ENCODE measurements around the gene PLEKHD1.

PLEKHD1 gene

GRCh38 chr14:69532561-69533340 lies 48.2 kb downstream of the PLEKHD1 start:
- ATAC-seq (replicated peaks) (no peak), DNase-seq (no peak)
- peaks cover 0 to 3% of the 10 kb centered on the region in 2 donors for H3K4me1 Mint-ChIP-seq (ENCODE audit: low read depth in 2 of 2)
- H3K4me3 Mint-ChIP-seq, result no peak overlapping the region
- H3K9me3 Mint-ChIP-seq, result no peaks in the 10 kb centered on the region
- no peaks in the 10 kb centered on the region for H3K36me3 Mint-ChIP-seq (ENCODE audit: insufficient read depth)
- H3K27me3 Mint-ChIP-seq, result peaks cover 23 to 58% of the 10 kb centered on the region in 2 donors
- H3K27ac Mint-ChIP-seq, result no peak overlapping the region

GRCh38 chr14:69535230-69535848 lies 50.8 kb downstream of the PLEKHD1 start:
- Mint-ChIP-seq H3K4me1 (ENCODE audit: low read depth in 2 of 2) (peaks cover 0 to 3% of the 10 kb centered on the region in 2 donors), H3K4me3 (no peak overlapping the region), H3K27me3 (peaks cover 28 to 44% of the 10 kb centered on the region in 2 donors), H3K36me3 (ENCODE audit: insufficient read depth) (no peaks in the 10 kb centered on the region), H3K9me3 (no peaks in the 10 kb centered on the region), H3K27ac (no peak overlapping the region)
- DNase-seq (no peak), ATAC-seq (replicated peaks) (no peak)

GRCh38 chr14:69536971-69537370 lies 52.4 kb downstream of the PLEKHD1 start:
- no peak overlapping the region for H3K27ac Mint-ChIP-seq
- peaks cover 28 to 39% of the 10 kb centered on the region in 2 donors for H3K27me3 Mint-ChIP-seq
- DNase-seq (no peak), ATAC-seq (replicated peaks) (peak; percentile 19)
- H3K4me3 Mint-ChIP-seq, result no peak overlapping the region
- H3K9me3 Mint-ChIP-seq, result no peaks in the 10 kb centered on the region
- H3K4me1 Mint-ChIP-seq (ENCODE audit: low read depth in 2 of 2), result peaks cover 0 to 3% of the 10 kb centered on the region in 2 donors
- H3K36me3 Mint-ChIP-seq (ENCODE audit: insufficient read depth), result no peaks in the 10 kb centered on the region

GRCh38 chr14:69537900-69538299 lies 53.4 kb downstream of the PLEKHD1 start:
- H3K9me3 Mint-ChIP-seq, result no peaks in the 10 kb centered on the region
- H3K36me3 Mint-ChIP-seq (ENCODE audit: insufficient read depth), result no peaks in the 10 kb centered on the region
- peaks cover 0 to 3% of the 10 kb centered on the region in 2 donors for H3K4me1 Mint-ChIP-seq (ENCODE audit: low read depth in 2 of 2)
- no peak for DNase-seq
- H3K27ac Mint-ChIP-seq, result no peak overlapping the region
- H3K27me3 Mint-ChIP-seq, result peaks cover 28 to 33% of the 10 kb centered on the region in 2 donors
- no peak for ATAC-seq (replicated peaks)
- H3K4me3 Mint-ChIP-seq, result no peak overlapping the region

GRCh38 chr14:69538766-69539165 lies 54.2 kb downstream of the PLEKHD1 start:
- Mint-ChIP-seq H3K27me3 (peaks cover 28 to 32% of the 10 kb centered on the region in 2 donors), H3K4me3 (no peak overlapping the region)
- no peak for DNase-seq

GRCh38 chr14:69539631-69540410 lies 55.3 kb downstream of the PLEKHD1 start:
- DNase-seq (no peak), ATAC-seq (replicated peaks) (no peak)
- Mint-ChIP-seq H3K9me3 (no peaks in the 10 kb centered on the region), H3K4me1 (ENCODE audit: low read depth in 2 of 2) (peaks cover 5 to 18% of the 10 kb centered on the region in 2 donors), H3K27ac (no peak overlapping the region), H3K36me3 (ENCODE audit: insufficient read depth) (peaks cover 7% of the 10 kb centered on the region), H3K4me3 (no peak overlapping the region), H3K27me3 (peaks cover 33 to 37% of the 10 kb centered on the region in 2 donors)

More at GRCh38 chr14:69538766-69539165, 54.2 kb downstream of the PLEKHD1 start:
- no peak for ATAC-seq (replicated peaks)
- Mint-ChIP-seq H3K4me1 (ENCODE audit: low read depth in 2 of 2) (peaks cover 4 to 10% of the 10 kb centered on the region in 2 donors), H3K9me3 (no peaks in the 10 kb centered on the region), H3K36me3 (ENCODE audit: insufficient read depth) (peaks cover under 1% of the 10 kb centered on the region), H3K27ac (no peak overlapping the region)

- ATAC-seq (replicated peaks) (no peak), DNase-seq (no peak)
- Mint-ChIP-seq H3K27ac (no peak overlapping the region), H3K27me3 (peaks cover 25 to 31% of the 10 kb centered on the region in 2 donors), H3K9me3 (no peaks in the 10 kb centered on the region), H3K4me1 (ENCODE audit: low read depth in 2 of 2) (peaks cover 5 to 15% of the 10 kb centered on the region in 2 donors), H3K4me3 (no peak overlapping the region), H3K36me3 (ENCODE audit: insufficient read depth) (peaks cover 7% of the 10 kb centered on the region)
Observed at GRCh38 chr14:69540654-69541335, 56.3 kb downstream of the PLEKHD1 start.

GRCh38 chr14:69542311-69542710 lies 57.8 kb downstream of the PLEKHD1 start:
- no peak for DNase-seq
- Mint-ChIP-seq H3K27ac (no peak overlapping the region), H3K9me3 (no peaks in the 10 kb centered on the region), H3K27me3 (peaks cover 31 to 36% of the 10 kb centered on the region in 2 donors), H3K36me3 (ENCODE audit: insufficient read depth) (peaks cover 7% of the 10 kb centered on the region), H3K4me1 (ENCODE audit: low read depth in 2 of 2) (peaks cover 5 to 15% of the 10 kb centered on the region in 2 donors), H3K4me3 (no peak overlapping the region)
- ATAC-seq (replicated peaks), result no peak

GRCh38 chr14:69543341-69544115 lies 59.0 kb downstream of the PLEKHD1 start:
- peak in 2 of 3 experiments; percentile 24 to 36 for DNase-seq
- Mint-ChIP-seq H3K27ac (peak overlapping the region; percentile 35 to 67), H3K9me3 (no peaks in the 10 kb centered on the region), H3K27me3 (peaks cover 32 to 49% of the 10 kb centered on the region in 2 donors), H3K36me3 (ENCODE audit: insufficient read depth) (peaks cover 7% of the 10 kb centered on the region), H3K4me3 (no peak overlapping the region), H3K4me1 (ENCODE audit: low read depth in 2 of 2) (peaks cover 5 to 15% of the 10 kb centered on the region in 2 donors)
- ATAC-seq (replicated peaks), result peak; percentile 92

GRCh38 chr14:69547701-69548348 lies 63.3 kb downstream of the PLEKHD1 start:
- Mint-ChIP-seq H3K4me1 (ENCODE audit: low read depth in 2 of 2) (peaks cover 5 to 15% of the 10 kb centered on the region in 2 donors), H3K36me3 (ENCODE audit: insufficient read depth) (peaks cover 7% of the 10 kb centered on the region), H3K27me3 (peaks cover 58 to 83% of the 10 kb centered on the region in 2 donors), H3K4me3 (no peak overlapping the region), H3K27ac (no peak overlapping the region), H3K9me3 (no peaks in the 10 kb centered on the region)
- ATAC-seq (replicated peaks) (peak; percentile 43), DNase-seq (no peak)

- peaks cover 65 to 85% of the 10 kb centered on the region in 2 donors for H3K27me3 Mint-ChIP-seq
- no peaks in the 10 kb centered on the region for H3K9me3 Mint-ChIP-seq
- H3K4me1 Mint-ChIP-seq (ENCODE audit: low read depth in 2 of 2), result peaks cover 3 to 10% of the 10 kb centered on the region in 2 donors
- DNase-seq (no peak), ATAC-seq (replicated peaks) (no peak)
- no peak overlapping the region for H3K27ac Mint-ChIP-seq
- H3K4me3 Mint-ChIP-seq, result no peak overlapping the region
- H3K36me3 Mint-ChIP-seq (ENCODE audit: insufficient read depth), result peaks cover 7% of the 10 kb centered on the region
Observed at GRCh38 chr14:69548566-69548965, 64.0 kb downstream of the PLEKHD1 start.

GRCh38 chr14:69551511-69551910 lies 67.0 kb downstream of the PLEKHD1 start:
- Mint-ChIP-seq H3K27me3 (peaks cover 51 to 70% of the 10 kb centered on the region in 2 donors), H3K36me3 (ENCODE audit: insufficient read depth) (no peaks in the 10 kb centered on the region), H3K4me1 (ENCODE audit: low read depth in 2 of 2) (no peaks in the 10 kb centered on the region), H3K27ac (no peak overlapping the region), H3K4me3 (no peak overlapping the region), H3K9me3 (no peaks in the 10 kb centered on the region)
- no peak for DNase-seq
- no peak for ATAC-seq (replicated peaks)

Measured in effector memory CD8-positive, alpha-beta T cell (primary cell).